Ovary (tissue), 9 donors: ENCODE data around the gene ARHGDIB. TPM values are rescaled to one million over a fixed set of nuclear protein-coding genes. Genes with fewer than 3 reads are reported as not detected.

Experiments
- DNase-seq, 5 donors: peaks; one replicate each; pipeline ENCODE4 v3.0.0-alpha.2; 2019 to 2020
- H3K27ac ChIP-seq, 2 donors: fragments of 200-600 bp; one replicate each; pipeline versions ENCODE4 v1.5.1 to v1.8.0; 2019 to 2022
- H3K27me3 ChIP-seq: fragments of 200-600 bp; one replicate; pipeline ENCODE4 v1.8.0; 2022
- H3K36me3 ChIP-seq: fragments of 200-600 bp; sonication (generic); one replicate; pipeline ENCODE4 v1.5.1; 2019
- H3K4me1 ChIP-seq: one replicate; pipeline ENCODE4 v1.8.1; 2013; ENCODE audit warnings: mild to moderate bottlenecking, moderate library complexity; ENCODE audit not compliant: insufficient read depth
- H3K4me3 ChIP-seq: fragments of 200-600 bp; sonication (generic); one replicate; pipeline ENCODE4 v1.5.1; 2017
- H3K9me3 ChIP-seq, 2 donors: fragments of 200-600 bp in 1 of 2; sonication (generic) in 1 of 2; one replicate each; pipeline versions ENCODE4 v1.5.1 to v1.8.1; 2013 to 2019; ENCODE audit warnings: mild to moderate bottlenecking in 1 of 2, moderate library complexity in 1 of 2
- EP300 ChIP-seq: sonication (generic); formaldehyde crosslinking; IDR thresholded peaks from one replicate; pipeline ENCODE4 v1.6.1; 2017; ENCODE audit warnings: antibody characterized with exemption
- POLR2A ChIP-seq: fragments of 450-650 bp; IDR thresholded peaks from one replicate; pipeline ENCODE4 v1.6.1; 2017; ENCODE audit warnings: antibody characterized with exemption, mild to moderate bottlenecking, moderate library complexity
- WGBS, 3 donors: extraction: QIAGEN DNeasy Blood & Tissue Kit in 1 of 3; methylation state at CpG; one replicate each; pipeline versions ENCODE4 v1.1.5 to v1.1.7; 2013 to 2017; 5-methylcytosine and 5-hydroxymethylcytosine counted together
- intact Hi-C, 4 donors: fragments of 100-400 bp; cut with DNase I; formaldehyde crosslinking; loops; one replicate each; pipeline versions ENCODE4 v1.11.0 to v1.15.1; 2022 to 2023
- polyA plus RNA-seq, 2 donors: library from polyadenylated mRNA; stranded (reverse); fragments of 200-250 nt in 1 of 2; fragments of 350-450 nt in 1 of 2; fragmentation: Illumina TruSeq in 1 of 2; extraction: RNeasy Lipid Tissue Mini Kit (QIAGEN cat#74804) in 1 of 2; gene quantifications; one replicate each; pipeline ENCODE4 v1.2.3, GENCODE V29; 2013 to 2014
- total RNA-seq, 7 donors: library from RNA; depleted of rRNA in 2 of 7; stranded (reverse); fragments of >200 nt in 2 of 7; fragmentation: NEBNext Ultra II Directional in 3 of 7; extraction: Animal tissue kit (Norgen Biotek cat#: 25700) in 3 of 7; gene quantifications; one replicate each; pipeline versions ENCODE4 v1.1.0 to v1.2.4, GENCODE V29; 2016 to 2023
- TF ChIP-seq, protein P1 (sequence below), 3 donors: fragments of 450-650 bp in 2 of 3; fragments of 200-600 bp in 1 of 3; IDR thresholded peaks; one replicate each; pipeline versions ENCODE4 v1.5.1 to v1.8.0; 2016 to 2022; ENCODE audit warnings: antibody characterized with exemption in 3 of 3, mild to moderate bottlenecking in 1 of 3
- donor health status: DM: no; HTN: no; CAD: no; lungs with moderate emphysema.
- donor health status: DM: no; HTN: no; CAD: no.
- donor health status: Bipolar disorder and iron deficiency.
- donor health status: DM: yes; HTN: yes; CAD: no.
- donor health status: DM: no; HTN: no; CAD: no.
- donor health status: DM: yes; HTN: yes; CAD: no.

The ARHGDIB gene
- total and polyA plus RNA-seq, 9 donors = 16.0 to 212 (median 36.6) TPM

- Histone ChIP-seq H3K27me3 (no peaks in the 10 kb centered on the region), H3K4me3 (no peak overlapping the region), H3K36me3 (no peaks in the 10 kb centered on the region), H3K9me3 (no peaks in the 10 kb centered on the region), H3K4me1 (no peaks in the 10 kb centered on the region), H3K27ac (no peak overlapping the region)
- intact Hi-C loops = no loop called here
- 81 to 89% (median 81%) methylated on average over 7 of the region's 7 CpGs for WGBS, 3 donors
- no peak for DNase-seq
- TF ChIP-seq EP300 (no peak), POLR2A (no peak)
Observed at GRCh38 chr12:14920475-14921126, 40.8 kb downstream of the ARHGDIB start.

GRCh38 chr12:14919455-14919854 lies 41.9 kb downstream of the ARHGDIB start:
- Histone ChIP-seq H3K4me1 (no peaks in the 10 kb centered on the region), H3K27me3 (no peaks in the 10 kb centered on the region), H3K36me3 (no peaks in the 10 kb centered on the region), H3K27ac (no peak overlapping the region), H3K9me3 (no peaks in the 10 kb centered on the region), H3K4me3 (no peak overlapping the region)
- no peak for TF ChIP-seq POLR2A
- TF ChIP-seq, protein P1, sequence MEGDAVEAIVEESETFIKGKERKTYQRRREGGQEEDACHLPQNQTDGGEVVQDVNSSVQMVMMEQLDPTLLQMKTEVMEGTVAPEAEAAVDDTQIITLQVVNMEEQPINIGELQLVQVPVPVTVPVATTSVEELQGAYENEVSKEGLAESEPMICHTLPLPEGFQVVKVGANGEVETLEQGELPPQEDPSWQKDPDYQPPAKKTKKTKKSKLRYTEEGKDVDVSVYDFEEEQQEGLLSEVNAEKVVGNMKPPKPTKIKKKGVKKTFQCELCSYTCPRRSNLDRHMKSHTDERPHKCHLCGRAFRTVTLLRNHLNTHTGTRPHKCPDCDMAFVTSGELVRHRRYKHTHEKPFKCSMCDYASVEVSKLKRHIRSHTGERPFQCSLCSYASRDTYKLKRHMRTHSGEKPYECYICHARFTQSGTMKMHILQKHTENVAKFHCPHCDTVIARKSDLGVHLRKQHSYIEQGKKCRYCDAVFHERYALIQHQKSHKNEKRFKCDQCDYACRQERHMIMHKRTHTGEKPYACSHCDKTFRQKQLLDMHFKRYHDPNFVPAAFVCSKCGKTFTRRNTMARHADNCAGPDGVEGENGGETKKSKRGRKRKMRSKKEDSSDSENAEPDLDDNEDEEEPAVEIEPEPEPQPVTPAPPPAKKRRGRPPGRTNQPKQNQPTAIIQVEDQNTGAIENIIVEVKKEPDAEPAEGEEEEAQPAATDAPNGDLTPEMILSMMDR (IDR thresholded peaks at IDR 0.05) = no peak
- TF ChIP-seq EP300 = no peak
- DNase-seq = no peak
- intact Hi-C loops = no loop called here

DNA sequence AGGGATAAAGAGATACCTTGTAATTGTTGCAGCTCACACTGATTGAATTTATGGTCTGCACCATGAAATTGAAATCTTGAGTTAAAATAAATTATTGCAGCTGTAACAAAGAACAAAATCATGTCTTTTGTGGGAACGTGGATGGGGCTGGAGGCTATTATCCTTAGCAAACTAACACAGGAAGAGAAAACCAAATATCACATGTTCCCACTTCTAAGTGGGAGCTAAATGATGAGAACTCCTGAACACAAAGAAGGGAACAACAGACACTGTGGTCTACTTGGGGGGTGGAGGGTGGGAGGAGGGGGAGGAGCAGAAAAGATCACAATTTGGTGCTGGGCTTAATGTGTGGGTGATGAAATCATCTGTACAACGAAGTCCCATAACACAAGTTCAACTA lies 45.7 kb downstream of the ARHGDIB start:
- DNase-seq = no peak
- Histone ChIP-seq H3K27ac (no peak overlapping the region), H3K9me3 (no peaks in the 10 kb centered on the region), H3K36me3 (no peaks in the 10 kb centered on the region), H3K4me3 (no peak overlapping the region), H3K27me3 (no peaks in the 10 kb centered on the region), H3K4me1 (no peaks in the 10 kb centered on the region)
- 75 to 77% (median 76%) methylated on average over 2 of the region's 2 CpGs for WGBS, 3 donors
- TF ChIP-seq POLR2A (no peak), EP300 (no peak)
- TF ChIP-seq, protein P1 (IDR thresholded peaks at IDR 0.05) = no peak
- intact Hi-C loops = no loop called here

DNA sequence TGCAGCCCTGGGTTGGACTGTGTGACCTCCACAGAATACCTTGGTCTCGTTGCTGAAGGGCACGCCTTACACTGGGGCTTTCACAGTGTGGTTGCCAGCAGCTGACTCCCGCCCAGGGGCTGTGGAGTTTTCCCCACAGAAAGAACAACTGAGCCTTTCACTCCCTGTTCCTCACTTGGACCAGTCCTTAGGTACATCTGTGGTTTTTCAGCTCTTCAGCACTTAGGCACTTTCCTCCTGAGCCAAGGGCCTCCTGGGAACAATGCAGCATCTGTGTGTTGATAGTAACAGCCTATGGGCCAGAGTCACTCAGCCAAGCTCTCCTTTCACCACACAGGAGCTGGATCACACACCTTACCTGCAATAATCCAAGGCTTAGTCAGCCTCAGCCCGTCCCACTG lies 48.0 kb downstream of the ARHGDIB start:
- Histone ChIP-seq H3K4me1 (no peaks in the 10 kb centered on the region), H3K4me3 (no peak overlapping the region), H3K36me3 (no peaks in the 10 kb centered on the region), H3K27ac (no peak overlapping the region), H3K9me3 (no peaks in the 10 kb centered on the region), H3K27me3 (no peaks in the 10 kb centered on the region)
- no peak for TF ChIP-seq EP300
- no peak for TF ChIP-seq POLR2A
- TF ChIP-seq, protein P1 (IDR thresholded peaks at IDR 0.05) = no peak
- DNase-seq = no peak
- intact Hi-C loops = no loop called here
- 67 to 80% (median 69%) methylated on average over 4 of the region's 4 CpGs for WGBS, 3 donors

DNA sequence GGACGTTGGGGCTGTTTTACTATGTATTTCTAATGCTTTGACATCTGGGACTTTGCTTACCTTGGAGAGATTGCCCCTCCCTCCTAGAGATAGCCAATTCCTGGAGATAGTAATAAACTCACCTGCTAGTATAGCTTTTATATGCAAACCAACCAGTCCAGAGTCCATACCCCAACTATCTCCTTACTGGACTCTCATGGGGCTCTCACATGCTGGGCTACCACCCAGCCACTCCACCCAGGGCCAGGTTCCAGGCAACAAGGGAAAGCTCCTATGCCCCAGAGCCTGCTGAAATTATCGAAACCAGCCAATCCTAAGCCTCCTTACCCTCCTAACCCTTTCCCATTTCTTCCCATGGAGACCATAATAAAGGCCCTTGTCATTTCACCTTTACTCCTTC lies 50.3 kb downstream of the ARHGDIB start:
- intact Hi-C loops = no loop called here
- no peak overlapping the region for H3K27ac ChIP-seq
- WGBS, 3 donors = 34 to 89% (median 71%) methylated on average over 2 of the region's 2 CpGs
- no peaks in the 10 kb centered on the region for H3K27me3 ChIP-seq
- H3K9me3 ChIP-seq = no peaks in the 10 kb centered on the region
- H3K36me3 ChIP-seq = no peaks in the 10 kb centered on the region
- no peak overlapping the region for H3K4me3 ChIP-seq
- no peak for TF ChIP-seq EP300
- TF ChIP-seq POLR2A = no peak
- TF ChIP-seq, protein P1 (IDR thresholded peaks at IDR 0.05) = no peak
- no peaks in the 10 kb centered on the region for H3K4me1 ChIP-seq
- no peak for DNase-seq
